ENCODE measurements around the gene CACNA1S.

The CACNA1S gene

DNA sequence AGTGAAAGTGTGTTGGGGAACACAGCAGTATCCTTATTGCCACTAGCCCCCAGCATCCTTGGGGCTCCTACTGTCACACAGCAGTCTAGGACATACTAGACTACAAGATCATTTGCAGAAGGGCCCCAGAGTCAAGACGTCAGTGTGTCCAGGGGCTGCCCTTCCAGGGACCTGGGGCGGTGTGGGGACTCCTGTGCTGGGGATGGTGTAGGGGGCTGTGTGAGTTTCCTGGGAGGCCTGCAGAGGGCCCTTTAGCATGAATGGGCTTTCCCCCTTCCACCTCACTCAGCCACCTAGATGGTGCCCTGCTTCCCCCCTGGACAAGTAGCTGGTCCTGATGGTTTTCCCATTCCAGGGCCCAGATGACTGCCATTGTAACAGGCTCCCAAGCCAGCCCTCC, 71.2 kb downstream of the CACNA1S start:
- Histone ChIP-seq H3K4me3 (replicated peaks; ENCODE audit: low read depth, low read length) (no peak overlapping the region), H3K36me3 (ENCODE audit: control insufficient read depth, insufficient read depth, low read length) (no peaks in the 10 kb centered on the region), H3K27me3 (replicated peaks; ENCODE audit: control insufficient read depth, insufficient read depth, low read length) (no peaks in the 10 kb centered on the region; the same call in 1 of the 2 replicates)
- no peak for DNase-seq (ENCODE audit: extremely low read depth, insufficient read length)
- TF ChIP-seq, protein P1, sequence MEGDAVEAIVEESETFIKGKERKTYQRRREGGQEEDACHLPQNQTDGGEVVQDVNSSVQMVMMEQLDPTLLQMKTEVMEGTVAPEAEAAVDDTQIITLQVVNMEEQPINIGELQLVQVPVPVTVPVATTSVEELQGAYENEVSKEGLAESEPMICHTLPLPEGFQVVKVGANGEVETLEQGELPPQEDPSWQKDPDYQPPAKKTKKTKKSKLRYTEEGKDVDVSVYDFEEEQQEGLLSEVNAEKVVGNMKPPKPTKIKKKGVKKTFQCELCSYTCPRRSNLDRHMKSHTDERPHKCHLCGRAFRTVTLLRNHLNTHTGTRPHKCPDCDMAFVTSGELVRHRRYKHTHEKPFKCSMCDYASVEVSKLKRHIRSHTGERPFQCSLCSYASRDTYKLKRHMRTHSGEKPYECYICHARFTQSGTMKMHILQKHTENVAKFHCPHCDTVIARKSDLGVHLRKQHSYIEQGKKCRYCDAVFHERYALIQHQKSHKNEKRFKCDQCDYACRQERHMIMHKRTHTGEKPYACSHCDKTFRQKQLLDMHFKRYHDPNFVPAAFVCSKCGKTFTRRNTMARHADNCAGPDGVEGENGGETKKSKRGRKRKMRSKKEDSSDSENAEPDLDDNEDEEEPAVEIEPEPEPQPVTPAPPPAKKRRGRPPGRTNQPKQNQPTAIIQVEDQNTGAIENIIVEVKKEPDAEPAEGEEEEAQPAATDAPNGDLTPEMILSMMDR (IDR thresholded peaks at IDR 0.05; ENCODE audit: insufficient read depth, low read length, poor library complexity, severe bottlenecking): no peak

DNA sequence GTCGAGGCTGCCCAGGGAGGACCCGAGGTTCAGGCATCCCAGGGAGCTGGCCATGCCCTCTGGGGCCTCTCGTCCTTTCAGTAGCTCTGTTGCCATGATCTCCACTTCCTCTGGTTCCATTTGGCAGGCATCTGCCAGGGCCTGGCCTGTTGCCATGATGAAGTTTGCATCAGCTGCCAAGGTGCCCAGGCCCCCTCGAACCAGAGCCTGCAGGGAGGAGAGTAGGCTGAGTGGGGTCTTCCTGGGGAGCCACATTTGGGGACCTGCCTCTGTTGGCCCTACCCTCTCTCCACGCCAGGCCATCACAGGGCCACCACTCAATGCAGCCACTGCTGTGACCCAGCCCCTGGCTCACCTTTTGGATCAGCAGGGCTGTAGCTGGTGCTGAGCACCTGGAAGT, 72.3 kb downstream of the CACNA1S start:
- Histone ChIP-seq H3K36me3 (ENCODE audit: control insufficient read depth, insufficient read depth, low read length) (no peaks in the 10 kb centered on the region), H3K4me3 (replicated peaks; ENCODE audit: low read depth, low read length) (no peak overlapping the region), H3K27me3 (replicated peaks; ENCODE audit: control insufficient read depth, insufficient read depth, low read length) (no peaks in the 10 kb centered on the region; the same call in 1 of the 2 replicates)
- no peak for DNase-seq (ENCODE audit: extremely low read depth, insufficient read length)
- TF ChIP-seq, protein P1 (IDR thresholded peaks at IDR 0.05; ENCODE audit: insufficient read depth, low read length, poor library complexity, severe bottlenecking): no peak

DNA sequence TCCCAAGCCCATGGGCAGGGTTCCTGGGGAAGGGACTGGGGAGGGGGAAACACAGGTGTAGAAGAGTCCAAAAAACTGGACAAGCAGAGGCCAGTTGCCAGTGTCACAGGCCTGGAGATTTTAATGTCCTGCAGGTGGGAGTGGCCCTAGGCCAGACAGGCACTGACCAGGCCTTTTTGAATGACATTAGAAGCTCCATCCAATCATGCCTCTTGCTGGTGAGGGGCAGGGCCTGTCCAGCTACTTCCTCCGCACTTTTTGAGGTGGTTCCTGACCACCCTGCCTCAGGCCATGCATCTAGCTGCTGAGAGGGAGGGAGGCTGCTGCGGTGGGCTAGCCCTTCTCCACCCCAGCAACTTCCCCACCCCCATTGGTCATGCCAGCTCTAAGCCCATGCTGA, 72.8 kb downstream of the CACNA1S start:
- no peaks in the 10 kb centered on the region for H3K36me3 ChIP-seq (ENCODE audit: control insufficient read depth, insufficient read depth, low read length)
- H3K27me3 ChIP-seq (replicated peaks; ENCODE audit: control insufficient read depth, insufficient read depth, low read length): no peaks in the 10 kb centered on the region; the same call in 1 of the 2 replicates
- H3K4me3 ChIP-seq (replicated peaks; ENCODE audit: low read depth, low read length): no peak overlapping the region
- DNase-seq (ENCODE audit: extremely low read depth, insufficient read length): no peak
- TF ChIP-seq, protein P1 (IDR thresholded peaks at IDR 0.05; ENCODE audit: insufficient read depth, low read length, poor library complexity, severe bottlenecking): no peak

DNA sequence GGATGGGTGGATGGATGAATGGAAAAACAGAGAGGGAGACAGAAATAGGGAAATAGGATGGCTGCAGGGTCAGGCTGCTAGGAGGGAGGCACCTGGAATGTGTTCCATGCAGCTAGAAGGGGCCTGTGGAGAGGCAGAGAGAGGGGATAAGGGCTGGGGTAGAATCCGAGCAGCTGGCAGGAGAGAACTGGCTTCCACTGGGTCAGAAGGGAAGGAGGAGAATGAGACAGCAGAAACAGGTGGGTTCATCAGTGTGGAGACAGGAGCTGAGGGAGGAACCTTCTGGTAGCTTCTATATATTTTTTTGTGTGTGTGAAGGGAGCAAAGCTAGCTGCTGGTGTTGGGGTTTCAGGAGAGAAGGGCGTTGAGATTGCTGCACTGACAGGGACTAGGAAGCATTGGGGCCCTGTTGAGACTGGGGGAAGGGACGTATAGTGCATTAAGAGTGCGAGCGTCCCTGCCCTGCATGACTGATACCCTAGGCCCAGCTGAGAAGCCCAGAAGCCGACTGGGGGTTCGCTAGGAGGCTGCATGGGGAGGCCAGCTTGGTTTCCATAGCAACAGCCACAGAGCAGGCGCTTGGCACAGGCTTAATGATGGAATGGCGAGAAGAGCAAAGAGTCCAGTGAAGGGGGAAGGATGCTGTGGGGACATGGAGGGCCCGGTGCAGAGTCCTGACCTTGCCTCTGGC, 73.9 kb downstream of the CACNA1S start:
- Histone ChIP-seq H3K36me3 (ENCODE audit: control insufficient read depth, insufficient read depth, low read length) (no peaks in the 10 kb centered on the region), H3K27me3 (replicated peaks; ENCODE audit: control insufficient read depth, insufficient read depth, low read length) (no peaks in the 10 kb centered on the region), H3K4me3 (replicated peaks; ENCODE audit: low read depth, low read length) (no peak overlapping the region)
- DNase-seq (ENCODE audit: extremely low read depth, insufficient read length): no peak
- TF ChIP-seq, protein P1 (IDR thresholded peaks at IDR 0.05; ENCODE audit: insufficient read depth, low read length, poor library complexity, severe bottlenecking): no peak

DNA sequence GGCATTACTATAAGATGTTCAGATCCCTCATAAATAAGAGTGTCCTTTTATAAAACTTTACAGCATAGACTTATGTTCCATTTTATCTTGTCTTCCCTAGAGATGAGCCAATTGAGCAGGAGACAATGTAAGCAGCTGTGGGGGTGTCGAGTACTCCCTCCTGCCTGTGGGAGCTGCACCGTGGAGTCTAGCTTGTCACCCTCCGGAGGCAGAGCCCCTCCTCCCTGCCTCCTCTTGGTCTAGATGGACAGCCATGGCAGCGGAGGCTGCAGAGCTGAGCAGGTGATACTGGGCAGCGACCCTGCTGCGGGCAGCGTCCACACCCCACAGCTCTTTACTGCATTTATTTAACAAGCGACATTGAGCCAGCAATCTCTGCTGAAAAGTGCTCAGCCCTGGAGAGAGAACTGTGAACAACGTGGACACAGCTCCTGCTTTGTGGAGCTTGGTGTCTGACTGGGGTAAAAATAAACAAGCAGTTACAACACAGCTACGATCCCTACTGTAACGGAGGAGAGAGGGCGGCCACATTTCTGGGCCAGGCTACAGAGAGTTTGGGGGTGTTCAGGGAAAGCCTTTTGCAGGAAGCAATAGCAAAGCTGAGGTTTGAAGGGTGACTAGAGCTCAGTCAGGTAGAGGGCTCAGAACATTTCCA, 75.9 kb downstream of the CACNA1S start:
- H3K4me3 ChIP-seq (replicated peaks; ENCODE audit: low read depth, low read length): no peak overlapping the region
- H3K27me3 ChIP-seq (replicated peaks; ENCODE audit: control insufficient read depth, insufficient read depth, low read length): no peaks in the 10 kb centered on the region
- TF ChIP-seq, protein P1 (IDR thresholded peaks at IDR 0.05; ENCODE audit: insufficient read depth, low read length, poor library complexity, severe bottlenecking): no peak
- H3K36me3 ChIP-seq (ENCODE audit: control insufficient read depth, insufficient read depth, low read length): no peaks in the 10 kb centered on the region
- DNase-seq (ENCODE audit: extremely low read depth, insufficient read length): no peak

All from GM06990 (cell line).